Ovary (tissue), 3 donors: ENCODE results near the gene IBSP.
A peak's percentile ranks its signal among the peaks of the same experiment; 100 is the strongest.

Experiments
- POLR2A ChIP-seq: fragments of 450-650 bp; IDR thresholded peaks from one replicate; pipeline ENCODE4 v1.6.1; 2017; ENCODE audit warnings: antibody characterized with exemption, mild to moderate bottlenecking, moderate library complexity
- TF ChIP-seq, protein P1 (sequence below), 3 donors: fragments of 450-650 bp in 2 of 3; fragments of 200-600 bp in 1 of 3; IDR thresholded peaks; one replicate each; pipeline versions ENCODE4 v1.5.1 to v1.8.0; 2016 to 2022; ENCODE audit warnings: antibody characterized with exemption in 3 of 3, mild to moderate bottlenecking in 1 of 3
- donor health status: DM: no; HTN: no; CAD: no.

DNA sequence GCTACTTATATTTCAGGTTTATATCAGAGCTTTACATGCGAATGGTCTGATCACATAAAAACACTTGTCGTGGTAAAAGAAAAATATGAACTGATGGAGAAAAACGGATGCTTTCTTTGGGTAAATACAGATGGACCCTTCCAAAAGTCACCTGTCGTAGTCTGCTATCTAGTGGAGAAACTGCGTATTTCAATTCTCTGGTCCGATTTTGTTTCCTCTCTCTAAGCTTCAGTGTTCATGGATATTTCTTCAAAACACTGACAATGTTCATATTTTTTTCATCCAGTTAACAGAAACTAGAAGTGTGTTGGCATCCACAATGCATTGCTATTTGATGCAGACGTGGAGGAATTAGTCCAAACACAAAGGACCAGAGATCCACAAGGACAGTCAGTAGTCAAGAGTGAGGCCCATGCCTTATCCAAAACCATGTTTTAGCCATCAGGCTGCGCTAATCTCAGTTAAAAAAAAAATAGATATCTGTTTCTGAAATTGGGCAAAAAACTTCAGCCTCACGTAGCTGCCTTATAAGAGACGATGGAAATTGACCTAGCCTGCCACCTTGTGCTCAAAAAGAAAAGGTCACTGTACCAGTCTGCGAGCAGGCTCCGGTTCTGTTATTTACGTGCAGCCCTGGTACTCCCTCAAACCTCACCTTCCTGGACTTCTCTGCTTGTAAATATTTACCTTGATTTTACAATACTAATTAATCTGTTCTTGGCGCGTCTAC, 49.4 kb downstream of the IBSP start:
- no peak for TF ChIP-seq POLR2A
- TF ChIP-seq, protein P1, sequence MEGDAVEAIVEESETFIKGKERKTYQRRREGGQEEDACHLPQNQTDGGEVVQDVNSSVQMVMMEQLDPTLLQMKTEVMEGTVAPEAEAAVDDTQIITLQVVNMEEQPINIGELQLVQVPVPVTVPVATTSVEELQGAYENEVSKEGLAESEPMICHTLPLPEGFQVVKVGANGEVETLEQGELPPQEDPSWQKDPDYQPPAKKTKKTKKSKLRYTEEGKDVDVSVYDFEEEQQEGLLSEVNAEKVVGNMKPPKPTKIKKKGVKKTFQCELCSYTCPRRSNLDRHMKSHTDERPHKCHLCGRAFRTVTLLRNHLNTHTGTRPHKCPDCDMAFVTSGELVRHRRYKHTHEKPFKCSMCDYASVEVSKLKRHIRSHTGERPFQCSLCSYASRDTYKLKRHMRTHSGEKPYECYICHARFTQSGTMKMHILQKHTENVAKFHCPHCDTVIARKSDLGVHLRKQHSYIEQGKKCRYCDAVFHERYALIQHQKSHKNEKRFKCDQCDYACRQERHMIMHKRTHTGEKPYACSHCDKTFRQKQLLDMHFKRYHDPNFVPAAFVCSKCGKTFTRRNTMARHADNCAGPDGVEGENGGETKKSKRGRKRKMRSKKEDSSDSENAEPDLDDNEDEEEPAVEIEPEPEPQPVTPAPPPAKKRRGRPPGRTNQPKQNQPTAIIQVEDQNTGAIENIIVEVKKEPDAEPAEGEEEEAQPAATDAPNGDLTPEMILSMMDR (IDR thresholded peaks at IDR 0.05), result peak in 2 of 3 donors; percentile 18 to 41
